ENCODE measurements around the gene ELAVL4. TPM values are rescaled to one million over a fixed set of nuclear protein-coding genes. Genes with fewer than 3 reads are reported as not detected.
A peak's percentile ranks its signal among the peaks of the same experiment; 100 is the strongest.

ELAVL4 gene
- total and polyA plus RNA-seq, 9 of the 15 experiments (the other 6 are each of a cell fraction or from before 2014, with no cell fraction given): not detected

- Histone ChIP-seq H4K20me1 (replicated peaks; ENCODE audit: control insufficient read depth, insufficient read depth, low read length) (no peaks in the 10 kb centered on the region), H3K4me1 (replicated peaks in 1 of 2; ENCODE audit: control insufficient read depth in 2 of 2, insufficient read depth in 2 of 2, low read length in 2 of 2) (no peaks in the 10 kb centered on the region), H3K27me3 (ENCODE audit: control insufficient read depth in 2 of 2, insufficient read depth in 2 of 2, low read length in 2 of 2) (no peaks in the 10 kb centered on the region), H3K9ac (ENCODE audit: insufficient read depth in 1 of 2, low read depth in 2 of 2, low read length in 2 of 2) (no peak overlapping the region), H3K4me2 (ENCODE audit: insufficient read depth, low read length) (no peak overlapping the region), H3K27ac (ENCODE audit: extremely low read depth, low read depth, low read length) (no peak overlapping the region), H3K9me1 (ENCODE audit: control insufficient read depth, insufficient read depth, low read length) (no peaks in the 10 kb centered on the region), H2AFZ (ENCODE audit: low read depth, low read length) (no peak overlapping the region), H3K4me3 (no peak overlapping the region), H3K79me2 (ENCODE audit: control insufficient read depth, insufficient read depth, low read length) (no peaks in the 10 kb centered on the region), H3K36me3 (ENCODE audit: control insufficient read depth, insufficient read depth, low read length) (no peaks in the 10 kb centered on the region), H3K9me3 (replicated peaks; ENCODE audit: control insufficient read depth, insufficient read depth, low read depth, low read length) (no peaks in the 10 kb centered on the region)
- TF ChIP-seq ZNF699 (CRISPR knock-in tag; IDR thresholded peaks at IDR 0.05; ENCODE audit: insufficient replicate concordance) (no peak), CBX5 (IDR thresholded peaks at IDR 0.05; ENCODE audit: borderline replicate concordance, low read depth) (no peak), CSDE1 (IDR thresholded peaks at IDR 0.05) (no peak), SIN3B (IDR thresholded peaks at IDR 0.05; ENCODE audit: low read depth) (no peak), ZBTB17 (CRISPR knock-in tag; IDR thresholded peaks at IDR 0.05) (no peak), POLR2H (tag; IDR thresholded peaks at IDR 0.05; ENCODE audit: low read depth) (no peak), E2F8 (IDR thresholded peaks at IDR 0.05; ENCODE audit: low read depth, partially characterized antibody) (no peak)
- in situ Hi-C loops (cut with MboI): no loop called here
- FAIRE-seq (peak; percentile 15), ATAC-seq (no peak), DNase-seq (ENCODE audit: extremely low read depth in 1 of 4, low spot score in 3 of 4) (no peak)
- intact Hi-C loops (cut with micrococcal nuclease): no loop called here
- POLR2A ChIA-PET: no interaction called here
- WGBS (ENCODE audit: insufficient coverage, low coverage, missing lambda C conversion rate): 0% methylated on average over 3 of the region's 3 CpGs
- no TSS peak for BruUV-seq (replicated peaks)
- CTCF ChIA-PET (ENCODE audit: low intra/inter-chr PET ratio): no interaction called here
Observed at GRCh38 chr1:50132347-50132894, 23.7 kb downstream of the ELAVL4 start.
